Putamen (tissue), 1 donor: ENCODE data around the gene PTOV1.

Experiments
- DNase-seq: peaks from one replicate; pipeline ENCODE4 v3.0.0-alpha.2; 2016; ENCODE audit warnings: low spot score

Gene PTOV1

DNA sequence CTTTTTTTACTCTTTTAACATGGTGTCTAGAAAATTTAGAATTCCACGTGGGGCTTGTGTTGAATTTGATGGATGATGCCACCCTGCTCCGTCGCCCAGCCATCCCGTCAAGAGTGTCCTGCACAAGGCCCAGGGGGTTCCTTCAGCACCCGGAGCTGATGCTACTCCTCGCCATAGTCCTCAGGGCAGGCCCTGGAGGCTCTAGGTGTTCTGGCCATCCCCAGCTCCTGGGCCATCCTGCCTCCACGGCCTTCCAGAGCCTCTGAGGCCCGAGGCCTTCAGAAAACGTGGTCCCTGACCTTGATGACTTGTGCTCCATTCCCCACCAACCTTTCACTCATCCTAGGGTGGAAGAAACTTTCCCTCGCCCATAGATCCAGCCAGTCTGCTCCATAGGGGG is 22.9 kb downstream of the PTOV1 start:
- DNase-seq: no peak

DNA sequence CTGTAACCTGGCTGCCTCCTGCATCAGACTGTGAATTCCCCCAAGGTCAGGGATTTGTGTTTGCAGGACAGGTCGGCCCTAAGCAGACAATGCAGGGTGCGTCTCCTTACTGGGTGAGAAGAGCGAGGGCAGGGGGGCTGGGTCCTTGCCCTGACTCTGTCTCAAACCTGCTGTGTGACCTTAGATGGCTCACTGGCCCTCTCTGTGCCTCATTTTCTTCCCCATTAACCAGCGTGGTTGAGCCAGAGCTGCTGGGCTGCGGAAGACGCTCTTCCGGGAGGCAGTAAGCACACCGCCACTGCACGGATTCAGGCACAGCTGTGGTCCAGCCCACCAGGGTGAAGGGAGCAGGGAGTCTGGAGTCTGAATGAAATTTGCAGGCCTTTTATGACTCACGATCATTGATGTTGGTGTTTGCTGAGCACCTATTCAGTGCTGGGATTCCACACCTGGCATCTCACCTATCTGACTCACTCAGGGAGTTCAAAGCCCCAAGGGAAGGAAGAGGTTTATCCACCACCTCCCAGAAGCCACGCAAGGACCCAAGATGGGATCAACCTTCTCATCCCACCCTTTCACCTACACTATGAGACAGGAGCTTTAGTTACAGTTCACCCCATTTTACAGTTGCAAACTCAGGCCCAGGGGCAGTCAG is 23.7 kb downstream of the PTOV1 start:
- no peak for DNase-seq

DNA sequence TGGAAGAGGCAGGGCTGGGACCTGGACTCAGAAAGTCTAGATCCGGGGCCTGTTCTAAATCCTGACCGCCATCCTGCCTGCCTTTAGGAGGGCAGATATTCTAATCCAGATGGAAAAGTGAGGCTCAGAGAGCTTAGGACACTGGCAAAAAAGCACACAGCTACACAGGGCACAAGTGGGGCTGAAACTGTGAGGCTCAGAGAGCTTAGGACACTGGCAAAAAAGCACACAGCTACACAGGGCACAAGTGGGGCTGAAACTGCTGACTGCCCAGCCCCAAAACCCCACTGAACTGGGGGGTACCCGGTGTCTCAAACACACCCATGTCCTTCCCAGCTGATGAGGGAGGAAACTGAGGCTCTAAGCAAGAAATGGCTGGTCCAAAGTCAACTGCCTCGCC is 24.2 kb downstream of the PTOV1 start:
- DNase-seq: no peak

DNA sequence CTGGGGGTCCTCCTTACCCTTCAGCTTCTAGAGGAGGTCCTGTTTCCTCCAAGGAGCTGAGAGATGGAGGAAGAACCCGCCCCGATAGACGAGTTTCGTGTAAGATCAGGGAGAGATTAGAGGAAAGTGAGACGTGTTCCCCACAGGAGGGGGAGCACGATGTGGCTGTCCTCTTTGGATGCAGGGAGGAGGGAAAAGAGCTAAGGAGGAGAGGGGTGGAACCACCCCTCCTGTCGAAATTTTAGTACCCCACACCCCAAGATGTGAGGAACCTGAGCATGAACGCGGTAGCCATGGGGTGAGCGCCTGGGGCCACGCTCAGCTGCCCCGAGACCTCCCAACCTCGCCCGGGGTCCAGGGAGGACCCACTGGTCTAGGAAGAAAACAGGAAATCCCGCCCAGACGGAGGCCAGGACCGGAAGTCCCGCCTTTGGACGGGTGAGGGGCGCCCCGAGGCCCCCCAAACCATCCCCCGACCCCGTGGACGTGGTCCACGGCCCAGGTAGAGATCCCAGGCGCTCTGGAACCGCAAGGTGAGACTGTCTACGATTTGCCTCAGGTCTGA is 25.0 kb downstream of the PTOV1 start:
- DNase-seq: peak; percentile 56

DNA sequence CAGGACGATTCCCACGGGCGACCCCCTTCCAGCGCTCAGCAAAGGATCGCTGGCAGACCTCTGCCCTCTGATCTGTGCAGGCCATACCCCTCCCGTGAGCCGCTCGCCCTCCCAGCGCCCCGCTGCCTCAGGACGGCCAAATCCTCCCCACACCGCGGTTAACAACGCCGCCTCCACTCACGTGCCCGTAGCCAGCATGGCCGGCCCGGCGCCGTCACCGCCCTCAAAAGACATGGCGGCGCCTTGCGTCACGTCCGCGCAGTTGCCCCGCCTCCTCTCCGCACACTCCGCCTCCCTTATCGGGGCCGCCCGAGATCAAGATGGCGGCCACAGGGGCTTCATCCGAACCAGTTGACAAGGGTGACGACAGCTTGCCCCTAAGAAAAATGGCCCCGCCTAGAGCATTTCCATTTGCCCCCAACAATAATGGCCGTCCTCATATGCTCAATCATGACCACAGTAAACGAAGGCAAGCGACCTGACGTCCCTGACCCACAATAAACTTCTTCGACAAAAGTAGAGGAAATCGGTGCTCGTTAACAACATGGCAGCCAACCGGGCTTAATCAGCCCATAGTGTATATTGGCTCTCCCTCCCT is 25.6 kb downstream of the PTOV1 start:
- DNase-seq: peak; percentile 99

DNA sequence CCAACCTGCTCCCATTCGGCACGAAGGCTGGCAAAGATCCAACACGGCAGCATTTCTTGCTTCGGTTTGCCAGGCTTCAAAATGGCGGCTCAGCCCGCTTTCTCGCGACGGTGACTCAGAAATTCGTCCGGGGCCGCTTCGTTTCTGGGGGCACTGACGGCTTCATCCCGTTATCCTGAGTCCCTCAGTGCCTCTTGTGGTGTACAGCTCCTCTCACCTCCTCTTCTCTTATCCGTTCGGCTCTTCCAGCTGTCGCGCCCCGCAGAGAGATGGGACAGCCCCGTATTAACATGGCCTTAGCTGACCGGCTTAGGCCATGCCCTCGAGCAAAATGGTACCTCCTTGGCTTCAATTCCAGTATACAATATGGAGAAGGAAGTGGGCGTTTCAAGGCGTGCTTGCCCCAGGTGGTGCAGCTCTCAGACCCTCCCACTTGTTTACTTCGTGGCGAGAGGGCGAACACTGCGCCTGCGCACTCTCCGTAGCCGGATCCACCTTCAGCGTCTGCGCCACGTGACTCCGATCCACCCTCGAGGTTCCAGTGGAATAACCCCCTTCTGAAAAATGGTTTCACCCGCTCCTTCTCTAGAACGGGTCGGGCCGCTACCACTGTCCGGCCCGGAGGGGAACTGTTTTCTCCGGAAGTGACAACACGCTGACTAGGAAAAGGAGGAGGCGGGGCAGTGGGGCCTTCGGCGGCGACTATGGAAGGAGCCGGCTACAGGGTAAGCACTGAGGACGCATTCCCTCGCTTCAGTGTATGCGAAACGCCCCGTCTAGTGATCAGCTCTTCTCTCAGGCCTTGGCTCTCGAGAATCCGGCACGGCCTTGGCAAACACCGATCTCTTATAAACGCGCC is 26.3 kb downstream of the PTOV1 start, which contains the start of the genes AKT1S1 and TBC1D17:
TSS of gene AKT1S1 (minus strand) at position 336 of the 859 bp plus-strand sequence. CDS start 4,060 bp downstream, outside the sequence.
TSS of gene TBC1D17 (plus strand) at position 683 of the 859 bp plus-strand sequence. CDS start at position 705, 22 bp downstream.
- peak; percentile 100 for DNase-seq

DNA sequence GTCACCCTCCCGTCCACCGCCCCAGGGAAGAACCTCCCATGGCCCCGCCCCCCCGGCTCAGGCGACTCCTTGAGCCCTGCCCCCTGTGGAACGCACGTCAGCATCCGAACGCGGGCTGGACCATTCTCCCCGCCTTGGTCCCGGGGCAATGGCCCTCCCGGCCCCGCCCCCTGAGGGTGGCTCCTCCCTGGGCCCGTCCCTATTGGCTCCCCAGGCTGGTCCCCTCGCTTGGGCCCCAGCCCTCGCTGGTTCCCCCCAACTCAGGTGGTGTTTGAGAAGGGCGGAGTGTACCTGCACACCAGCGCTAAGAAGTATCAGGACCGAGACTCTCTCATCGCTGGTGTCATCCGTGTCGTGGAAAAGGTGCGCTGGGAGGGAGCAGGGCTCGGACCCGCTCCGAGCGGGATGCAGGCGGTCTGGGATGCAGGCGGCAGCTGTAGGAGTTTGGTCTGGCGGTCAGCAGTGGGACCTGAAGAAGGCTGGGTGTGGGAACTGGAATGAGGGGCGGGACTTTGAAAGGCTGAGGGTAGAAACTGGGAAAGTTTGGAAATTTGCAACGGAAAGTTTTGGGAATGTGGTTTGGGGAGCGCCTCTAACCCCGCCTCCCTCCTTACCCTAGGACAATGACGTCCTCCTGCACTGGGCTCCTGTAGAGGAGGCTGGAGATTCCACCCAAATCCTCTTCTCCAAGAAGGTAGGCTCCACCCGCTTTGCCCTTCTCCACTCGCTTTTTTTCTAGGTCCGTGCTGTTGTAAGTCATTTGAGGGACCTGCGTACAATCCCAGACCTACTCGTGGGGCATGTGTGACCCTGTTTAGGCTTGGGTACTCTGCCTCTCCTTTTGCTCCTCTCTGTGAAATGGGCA is 27.2 kb downstream of the PTOV1 start:
- peak; percentile 98 for DNase-seq

DNA sequence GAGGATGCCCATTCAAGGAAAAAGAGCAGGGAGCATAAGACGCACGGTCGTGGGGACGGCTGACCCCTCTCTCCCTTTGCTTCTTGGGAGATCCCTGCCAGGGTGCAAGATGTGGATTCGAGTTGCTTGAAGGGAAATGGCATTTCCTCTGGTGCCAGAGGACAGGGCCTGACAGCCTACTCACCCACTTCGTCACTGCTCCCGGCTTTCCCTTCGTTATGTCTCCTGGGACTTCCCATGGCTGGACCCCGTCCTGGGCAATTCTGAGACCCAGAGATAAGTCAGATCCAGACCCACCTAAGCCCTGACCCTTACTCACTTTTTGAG is 27.7 kb downstream of the PTOV1 start:
- DNase-seq: no peak

DNA sequence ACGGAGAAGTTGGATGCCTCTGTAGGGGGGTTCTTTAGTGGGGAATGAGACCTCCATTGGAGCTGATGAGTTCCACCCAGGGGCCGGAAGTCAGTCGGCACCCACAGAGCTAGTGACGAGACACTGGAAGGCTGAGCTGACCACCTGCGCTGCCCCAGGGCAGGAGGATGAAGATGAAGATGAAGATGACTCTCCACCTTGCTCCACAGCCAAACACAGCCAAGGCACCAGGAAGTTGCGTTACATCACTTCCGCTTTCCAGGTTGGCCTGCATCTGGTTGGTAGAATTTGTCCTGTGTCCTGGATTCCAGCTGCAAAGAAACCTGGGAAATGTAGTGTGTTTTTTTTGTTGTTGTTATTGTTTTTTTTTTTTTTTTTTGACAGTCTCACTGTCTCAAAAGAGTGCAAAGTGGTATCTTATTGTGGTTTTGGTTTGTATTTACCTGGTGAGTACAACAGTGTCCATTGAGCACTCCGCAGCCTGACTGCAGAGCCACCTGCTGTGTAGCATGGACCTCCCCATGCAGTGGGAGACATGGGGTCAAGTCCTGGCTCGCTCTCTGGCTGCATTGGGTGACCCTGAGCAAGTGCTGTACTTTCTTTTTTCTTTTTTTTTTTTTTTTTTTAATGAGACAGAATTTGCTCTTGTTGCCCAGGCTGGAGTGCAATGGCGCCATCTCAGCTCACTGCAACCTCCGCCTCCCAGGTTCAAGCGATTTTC is 28.4 kb downstream of the PTOV1 start:
- DNase-seq: no peak

DNA sequence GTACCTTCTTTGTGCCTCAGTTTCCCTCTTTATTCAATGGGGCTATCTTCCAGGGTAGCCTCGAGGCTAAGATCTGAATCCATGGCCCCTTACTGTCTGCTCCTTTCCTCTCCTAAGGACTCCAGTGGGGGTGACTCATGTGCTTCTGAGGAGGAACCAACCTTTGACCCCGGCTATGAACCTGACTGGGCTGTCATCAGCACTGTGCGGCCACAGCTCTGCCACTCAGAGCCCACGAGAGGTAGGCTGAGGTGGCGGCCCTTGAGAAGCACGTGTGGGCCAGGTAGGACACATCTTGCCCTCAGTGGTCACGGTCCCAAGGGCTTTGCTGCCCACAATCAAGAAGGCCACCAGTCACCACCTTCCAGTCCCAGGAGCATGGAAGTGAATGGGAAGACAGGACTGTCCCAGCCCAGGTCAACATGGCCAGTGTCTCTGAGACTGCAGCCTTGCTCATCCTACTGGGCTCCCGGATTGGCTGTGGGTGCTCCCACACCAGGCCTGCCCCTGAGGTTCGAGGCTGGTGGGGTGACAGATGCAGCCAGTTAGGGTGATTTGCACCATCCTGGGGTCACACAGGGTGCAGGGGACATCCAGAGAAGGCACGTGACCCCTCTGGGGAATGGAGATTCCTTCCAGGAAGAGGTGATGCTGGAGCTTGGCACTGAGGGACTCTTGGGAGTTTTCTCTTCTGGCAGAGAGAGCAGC is 29.4 kb downstream of the PTOV1 start:
- no peak for DNase-seq

DNA sequence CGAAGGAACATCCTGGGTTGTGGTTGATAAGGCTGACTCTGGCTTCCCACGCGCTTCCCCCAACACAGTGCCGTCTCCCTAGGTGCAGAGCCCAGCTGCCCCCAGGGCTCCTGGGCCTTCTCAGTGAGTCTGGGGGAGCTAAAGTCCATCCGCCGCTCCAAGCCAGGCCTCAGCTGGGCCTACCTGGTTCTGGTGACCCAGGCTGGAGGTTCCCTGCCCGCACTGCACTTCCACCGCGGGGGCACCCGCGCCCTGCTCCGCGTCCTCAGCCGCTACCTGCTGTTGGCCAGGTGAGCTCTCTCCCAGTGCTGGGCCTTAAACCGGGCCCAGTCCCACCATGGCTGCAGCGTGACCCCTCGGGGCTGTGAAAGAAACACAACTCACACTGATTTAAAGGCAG is 30.2 kb downstream of the PTOV1 start:
- no peak for DNase-seq

DNA sequence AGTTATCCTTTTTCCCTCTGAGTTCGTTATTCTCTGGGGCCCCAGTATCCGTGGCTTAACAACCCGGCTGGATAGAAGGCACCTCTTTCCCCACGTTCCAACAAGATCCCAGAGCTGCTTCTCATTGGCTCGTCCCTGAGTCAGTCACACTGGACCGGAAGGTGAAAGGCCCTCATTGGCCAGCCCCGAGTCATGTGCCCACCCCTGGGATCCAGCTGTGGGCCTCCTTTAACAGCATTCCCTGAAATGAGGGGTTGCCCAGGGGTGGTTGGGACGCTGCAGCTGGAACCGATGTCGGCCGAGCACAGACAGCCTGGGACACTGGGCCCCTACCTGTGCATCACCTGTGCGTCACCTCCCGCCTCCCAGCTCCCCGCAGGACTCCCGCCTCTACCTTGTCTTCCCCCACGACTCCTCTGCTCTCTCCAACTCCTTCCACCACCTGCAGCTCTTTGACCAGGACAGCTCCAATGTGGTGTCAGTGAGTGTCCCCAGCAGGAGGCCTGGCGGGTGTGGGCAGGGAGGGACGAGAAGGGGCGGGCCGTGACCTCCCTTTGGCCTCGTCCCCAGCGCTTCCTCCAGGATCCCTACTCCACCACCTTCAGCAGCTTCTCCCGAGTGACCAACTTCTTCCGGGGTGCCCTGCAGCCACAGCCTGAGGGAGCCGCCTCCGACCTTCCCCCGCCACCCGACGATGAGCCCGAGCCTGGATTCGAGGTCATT is 30.9 kb downstream of the PTOV1 start:
- no peak for DNase-seq

DNA sequence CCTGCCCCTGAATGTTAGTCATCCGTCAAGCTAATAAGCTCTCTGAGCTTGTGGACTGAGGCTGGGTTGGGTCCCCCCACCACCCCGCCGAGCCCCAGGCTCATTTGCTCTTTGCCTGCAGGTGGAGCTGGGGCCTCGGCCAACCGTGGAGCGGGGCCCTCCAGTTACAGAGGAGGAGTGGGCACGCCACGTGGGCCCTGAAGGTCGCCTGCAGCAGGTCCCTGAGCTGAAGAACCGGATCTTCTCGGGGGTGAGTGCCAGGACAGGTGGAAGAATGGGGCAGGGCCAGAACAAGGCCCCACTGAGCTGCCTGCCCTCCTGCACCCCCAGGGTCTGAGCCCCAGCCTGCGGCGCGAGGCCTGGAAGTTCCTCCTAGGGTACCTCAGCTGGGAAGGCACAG is 31.7 kb downstream of the PTOV1 start:
- no peak for DNase-seq

DNA sequence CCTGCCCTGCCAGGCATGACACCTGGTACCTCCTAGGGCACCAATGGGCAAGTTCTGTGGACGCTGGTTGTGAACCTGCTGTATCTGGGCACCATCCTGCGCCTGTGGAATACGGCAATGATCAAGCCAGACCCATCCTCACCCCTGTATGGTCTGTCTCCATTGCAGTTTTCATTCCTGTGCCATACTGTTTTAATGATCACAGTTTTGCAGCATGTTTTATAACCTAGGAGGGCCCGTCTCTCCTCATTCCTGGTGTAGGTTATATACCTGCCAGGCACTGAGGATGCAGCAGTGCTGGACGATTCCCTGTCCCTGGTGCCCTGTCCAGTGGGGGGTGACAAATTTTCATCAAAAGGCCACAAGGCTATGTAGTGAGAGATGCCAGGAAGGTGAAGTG is 32.1 kb downstream of the PTOV1 start:
- no peak for DNase-seq

DNA sequence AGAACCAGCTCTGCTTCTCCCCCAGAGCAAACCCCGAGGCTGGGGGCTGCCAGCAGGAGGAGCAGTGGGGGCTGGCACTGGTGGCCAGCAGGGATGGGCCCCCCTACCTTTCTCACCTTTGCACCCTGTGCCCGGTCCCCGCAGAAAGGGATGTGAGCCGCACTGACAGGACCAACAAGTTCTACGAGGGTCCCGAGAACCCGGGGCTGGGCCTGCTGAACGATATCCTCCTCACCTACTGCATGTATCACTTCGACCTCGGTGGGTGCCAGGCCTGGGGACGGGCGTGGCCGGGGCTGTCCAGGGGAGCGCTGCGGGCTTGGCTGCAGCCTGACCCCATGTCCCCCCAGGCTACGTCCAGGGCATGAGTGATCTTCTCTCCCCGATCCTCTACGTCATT is 33.1 kb downstream of the PTOV1 start:
- DNase-seq: no peak

DNA sequence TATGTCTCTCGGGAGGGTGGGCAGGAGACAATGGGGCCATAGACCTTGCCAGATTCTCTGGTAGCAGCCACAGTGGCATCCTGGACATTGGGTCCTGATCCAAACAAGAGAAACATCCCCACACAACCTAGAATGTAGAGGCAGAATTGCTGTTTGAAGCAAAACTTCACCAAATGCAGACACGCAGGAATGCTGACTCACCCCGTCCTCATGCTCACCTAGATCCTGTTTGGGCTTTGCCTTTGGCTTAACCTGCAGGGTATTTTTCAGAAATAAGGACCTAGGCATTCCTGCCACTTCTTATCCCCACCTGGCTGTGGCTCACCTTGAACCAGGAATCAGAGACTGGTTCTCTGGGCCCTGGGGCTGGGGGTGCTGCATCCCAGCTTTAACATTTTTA is 33.8 kb downstream of the PTOV1 start:
- DNase-seq: no peak

DNA sequence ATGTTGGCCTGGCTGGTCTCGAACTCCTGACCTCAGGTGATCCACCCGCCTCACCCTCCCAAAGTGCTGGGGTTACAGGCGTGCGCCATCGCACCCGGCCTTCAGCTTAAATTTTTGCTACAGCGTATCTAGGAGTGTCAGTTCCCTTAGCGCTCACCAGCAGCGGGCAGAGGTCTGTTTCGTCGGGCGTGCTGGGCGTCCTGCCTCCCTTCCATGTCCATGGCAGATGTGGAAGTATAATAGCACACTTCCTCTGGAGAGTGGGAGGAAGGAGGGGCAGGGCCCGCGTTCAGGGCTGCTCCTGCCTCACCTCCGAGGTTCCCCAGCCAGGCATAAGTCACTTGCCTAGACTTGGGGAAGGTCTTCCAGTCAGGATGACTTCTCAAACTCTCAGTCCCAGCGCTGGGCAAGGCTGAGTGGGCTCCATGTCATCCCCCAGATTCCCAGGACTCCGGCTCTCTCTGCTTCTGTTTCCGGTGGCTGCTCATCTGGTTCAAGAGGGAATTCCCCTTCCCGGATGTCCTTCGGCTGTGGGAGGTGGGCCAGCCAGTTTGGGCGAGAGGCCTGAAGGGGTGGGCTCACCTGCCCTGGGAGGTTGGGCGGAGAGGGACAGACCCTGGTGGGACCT is 36.2 kb downstream of the PTOV1 start:
- DNase-seq: no peak

DNA sequence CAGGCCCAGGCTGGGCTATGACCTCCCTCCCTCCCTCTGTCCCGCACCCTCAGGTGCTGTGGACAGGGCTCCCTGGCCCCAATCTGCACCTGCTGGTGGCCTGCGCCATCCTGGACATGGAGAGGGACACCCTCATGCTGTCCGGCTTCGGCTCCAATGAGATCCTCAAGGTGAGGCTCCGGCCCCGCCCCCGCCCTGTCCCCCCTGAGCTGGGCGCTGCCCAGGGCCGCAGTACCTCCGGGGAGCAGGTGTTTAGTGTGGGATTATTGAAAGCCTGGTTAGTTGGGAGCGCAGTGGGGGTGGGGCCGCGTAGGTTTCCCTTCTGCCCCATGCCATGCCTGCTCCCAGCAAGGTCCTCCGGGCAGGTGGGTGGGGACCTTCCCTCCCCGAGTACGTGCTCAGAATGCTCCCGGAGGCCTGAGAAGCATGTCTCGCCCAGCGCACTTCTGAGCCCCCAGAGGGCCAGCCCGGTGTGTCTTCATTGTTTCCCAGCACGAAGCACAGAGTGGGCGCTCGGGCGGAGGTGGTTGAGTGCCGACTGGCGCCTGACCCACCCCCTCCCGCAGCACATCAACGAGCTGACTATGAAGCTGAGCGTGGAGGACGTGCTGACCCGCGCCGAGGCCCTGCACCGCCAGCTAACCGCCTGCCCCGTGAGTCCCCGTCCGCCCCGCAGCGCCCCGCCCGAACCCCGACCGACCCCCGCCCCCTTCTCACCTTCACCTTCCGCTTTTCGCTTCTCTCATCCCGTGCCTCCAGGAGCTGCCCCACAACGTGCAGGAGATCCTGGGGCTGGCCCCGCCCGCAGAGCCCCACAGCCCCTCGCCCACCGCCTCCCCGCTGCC is 36.9 kb downstream of the PTOV1 start:
- DNase-seq: no peak

DNA sequence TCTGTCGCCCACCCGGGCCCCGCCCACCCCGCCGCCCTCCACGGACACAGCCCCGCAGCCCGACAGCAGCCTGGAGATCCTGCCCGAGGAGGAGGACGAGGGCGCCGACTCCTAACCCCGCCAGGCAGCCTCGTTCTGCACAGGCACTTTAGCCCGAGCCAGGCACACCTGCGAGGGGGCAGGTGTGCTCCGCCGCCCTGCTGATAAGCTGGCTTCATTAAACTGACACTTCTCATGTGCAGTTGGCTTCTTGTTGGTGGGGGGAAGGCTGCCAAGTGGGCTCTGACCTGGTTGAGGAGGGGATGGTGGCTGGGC is 37.5 kb downstream of the PTOV1 start:
- no peak for DNase-seq
